ENCODE measurements around the gene TMEM163. TPM values are rescaled to one million over a fixed set of nuclear protein-coding genes. Genes with fewer than 3 reads are reported as not detected.
"Not testable (repeated sequence)": the region's sequence is repeated elsewhere in the genome, so short reads cannot be mapped to it uniquely, and the experiment has no call there.

TMEM163 gene
- total RNA-seq, 1 experiment from 2014 or later: 4.1 TPM

- H3K36me3 Mint-ChIP-seq (ENCODE audit: insufficient read depth, unreplicated experiment): no peaks in the 10 kb centered on the region
- CTCF ChIA-PET: no interaction called here
- H3K27me3 Mint-ChIP-seq (ENCODE audit: insufficient read depth, unreplicated experiment): no peaks in the 10 kb centered on the region
- H3K9me3 Mint-ChIP-seq (ENCODE audit: unreplicated experiment): no peaks in the 10 kb centered on the region
- Histone ChIP-seq H3K36me3 (ENCODE audit: control insufficient read depth, insufficient read depth, low read length) (no peaks in the 10 kb centered on the region), H3K4me3 (ENCODE audit: low read depth, low read length) (no peak overlapping the region), H3K4me1 (0 out of 2 replicates have a peak, but pooled peaks cover 4% of the 10 kb centered on the region), H3K9me3 (no peaks in the 10 kb centered on the region), H3K27me3 (replicated peaks; ENCODE audit: control insufficient read depth, insufficient read depth, low read length) (no peaks in the 10 kb centered on the region; the same call in 1 of the 2 replicates)
- no peak overlapping the region for H3K27ac Mint-ChIP-seq (ENCODE audit: unreplicated experiment)
- no peak for DNase-seq
- H3K4me1 Mint-ChIP-seq (ENCODE audit: low read depth, unreplicated experiment): no peaks in the 10 kb centered on the region
- POLR2A ChIA-PET: no interaction called here
- no peak overlapping the region for H3K4me3 Mint-ChIP-seq (ENCODE audit: unreplicated experiment)
- intact Hi-C loops (cut with micrococcal nuclease; ENCODE audit: unreplicated experiment): loop anchor here (5.0 kb wide), 1 partner anchor 118 kb away; no protein-coding TSS in a partner anchor
- no peak for TF ChIP-seq CTCF (IDR thresholded peaks at IDR 0.05; ENCODE audit: insufficient read depth in 1 of 2, low read depth in 1 of 2, low read length in 1 of 2, severe bottlenecking in 1 of 2, unreplicated experiment in 1 of 2)
- no TSS peak for BruUV-seq (replicated peaks)
These were observed 59.1 kb downstream of the TMEM163 start for GRCh38 chr2:134659724-134660123.

DNA sequence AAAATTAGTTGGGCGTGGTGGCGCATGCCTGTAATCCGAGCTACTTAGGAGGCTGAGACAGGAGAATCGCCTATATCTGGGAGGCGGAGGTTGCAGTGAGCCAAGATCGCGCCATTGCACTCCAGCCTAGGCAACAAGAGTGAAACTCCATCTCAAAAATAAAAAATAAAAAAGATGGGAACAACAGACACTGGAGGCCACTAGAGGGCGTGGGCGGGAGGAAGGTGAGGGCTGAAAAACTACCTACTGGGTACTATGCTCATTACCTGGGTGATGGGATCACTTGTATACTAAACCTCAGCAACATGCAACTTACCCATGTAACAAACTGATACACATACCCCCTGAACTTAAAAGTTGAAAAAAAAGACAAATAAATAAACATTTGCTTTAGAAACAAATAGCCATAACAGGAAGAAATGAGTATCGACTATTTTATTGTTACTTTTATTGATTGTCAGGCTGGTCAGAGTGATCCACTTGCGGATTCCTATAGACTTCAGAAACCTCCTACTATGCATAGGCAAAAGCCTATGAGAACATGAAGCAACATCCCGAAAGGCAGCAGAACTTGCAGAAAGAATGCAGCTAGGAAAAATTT lies 61.0 kb downstream of the TMEM163 start:
- no peaks in the 10 kb centered on the region for H3K4me1 Mint-ChIP-seq (ENCODE audit: low read depth, unreplicated experiment)
- ChIA-PET POLR2A (no interaction called here), CTCF (interaction anchor here (0.6 to 0.7 kb wide), 2 partner anchors 44 to 168 kb away, joined by 3 read pairs; no protein-coding TSS in a partner anchor)
- Histone ChIP-seq H3K4me3 (ENCODE audit: low read depth, low read length) (no peak overlapping the region), H3K27me3 (replicated peaks; ENCODE audit: control insufficient read depth, insufficient read depth, low read length) (no peaks in the 10 kb centered on the region), H3K4me1 (0 out of 2 replicates have a peak, but pooled peaks cover 4% of the 10 kb centered on the region), H3K36me3 (ENCODE audit: control insufficient read depth, insufficient read depth, low read length) (no peaks in the 10 kb centered on the region), H3K9me3 (no peaks in the 10 kb centered on the region)
- no peaks in the 10 kb centered on the region for H3K36me3 Mint-ChIP-seq (ENCODE audit: insufficient read depth, unreplicated experiment)
- no peaks in the 10 kb centered on the region for H3K27me3 Mint-ChIP-seq (ENCODE audit: insufficient read depth, unreplicated experiment)
- H3K4me3 Mint-ChIP-seq (ENCODE audit: unreplicated experiment): no peak overlapping the region
- no peak overlapping the region for H3K27ac Mint-ChIP-seq (ENCODE audit: unreplicated experiment)
- intact Hi-C loops (cut with micrococcal nuclease; ENCODE audit: unreplicated experiment): loop anchor here (5.0 kb wide), 1 partner anchor 120 kb away; no protein-coding TSS in a partner anchor
- BruUV-seq (replicated peaks): no TSS peak
- peak in 1 of 2 experiments; percentile 26 for DNase-seq
- peak; percentile 28 to 37 for TF ChIP-seq CTCF (IDR thresholded peaks at IDR 0.05; ENCODE audit: insufficient read depth in 1 of 2, low read depth in 1 of 2, low read length in 1 of 2, severe bottlenecking in 1 of 2, unreplicated experiment in 1 of 2)
- no peaks in the 10 kb centered on the region for H3K9me3 Mint-ChIP-seq (ENCODE audit: unreplicated experiment)

DNA sequence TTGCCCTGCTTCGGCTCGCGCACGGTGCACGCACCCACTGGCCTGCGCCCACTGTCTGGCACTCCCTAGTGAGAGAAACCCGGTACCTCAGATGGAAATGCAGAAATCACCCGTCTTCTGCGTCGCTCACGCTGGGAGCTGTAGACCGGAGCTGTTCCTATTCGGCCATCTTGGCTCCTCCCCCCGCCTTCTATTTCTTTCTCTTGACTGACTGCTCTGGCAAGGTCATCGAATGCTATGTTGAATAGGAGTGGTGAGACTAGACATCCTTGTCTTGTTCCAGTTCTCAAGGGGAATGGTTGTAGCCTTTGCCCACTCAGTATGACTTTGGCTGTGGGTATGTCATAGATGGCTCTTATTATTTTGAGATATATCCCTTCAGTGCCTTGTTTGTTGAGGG lies 62.4 kb downstream of the TMEM163 start:
- intact Hi-C loops (cut with micrococcal nuclease; ENCODE audit: unreplicated experiment): loop anchor here (5.0 kb wide), 1 partner anchor 121 kb away; no protein-coding TSS in a partner anchor
- H3K27me3 Mint-ChIP-seq (ENCODE audit: insufficient read depth, unreplicated experiment); POLR2A ChIA-PET; H3K4me1 Mint-ChIP-seq (ENCODE audit: low read depth, unreplicated experiment); H3K27me3 ChIP-seq (replicated peaks; ENCODE audit: control insufficient read depth, insufficient read depth, low read length); H3K9me3 Mint-ChIP-seq (ENCODE audit: unreplicated experiment); CTCF ChIA-PET; H3K36me3 ChIP-seq (ENCODE audit: control insufficient read depth, insufficient read depth, low read length); H3K36me3 Mint-ChIP-seq (ENCODE audit: insufficient read depth, unreplicated experiment); H3K4me1 ChIP-seq; H3K9me3 ChIP-seq: not testable (repeated sequence)
- H3K27ac Mint-ChIP-seq (ENCODE audit: unreplicated experiment): peak overlapping the region; percentile 70
- H3K4me3 ChIP-seq (ENCODE audit: low read depth, low read length): peak overlapping the region; percentile 43
- peak overlapping the region; percentile 81 for H3K4me3 Mint-ChIP-seq (ENCODE audit: unreplicated experiment)
- BruUV-seq (replicated peaks): TSS peak; percentile 81
- peak; percentile 65 to 70 for DNase-seq

Data from Caco-2 (cell line).